Testis (tissue), 3 donors: ENCODE data around the gene ATP2C1. TPM values are rescaled to one million over a fixed set of nuclear protein-coding genes. Genes with fewer than 3 reads are reported as not detected.

Source experiments
- DNase-seq: peaks from one replicate; pipeline ENCODE4 v3.0.0-alpha.2; 2019
- H3K27ac ChIP-seq, 2 donors: fragments of 200-600 bp; sonication (generic); one replicate each; pipeline ENCODE4 v1.5.1; 2019
- H3K27me3 ChIP-seq: fragments of 200-600 bp; sonication (generic); one replicate; pipeline ENCODE4 v1.5.1; 2019
- H3K36me3 ChIP-seq: fragments of 200-600 bp; sonication (generic); one replicate; pipeline ENCODE4 v1.5.1; 2017; ENCODE audit warnings: low read depth; ENCODE audit errors: missing control alignments
- H3K4me1 ChIP-seq: fragments of 200-600 bp; sonication (generic); one replicate; pipeline ENCODE4 v1.5.1; 2019
- H3K4me3 ChIP-seq, 2 donors: fragments of 200-600 bp; sonication (generic); one replicate each; pipeline ENCODE4 v1.5.1; 2017 to 2019
- H3K9me3 ChIP-seq: fragments of 200-600 bp; sonication (generic); one replicate; pipeline ENCODE4 v1.5.1; 2017
- CTCF ChIP-seq, 3 experiments: fragments of 450-650 bp in 2 of 3; fragments of 200-600 bp in 1 of 3; sonication (generic) in 1 of 3; IDR thresholded peaks; one replicate each; pipeline ENCODE4 v1.5.1; 2016 to 2019; ENCODE audit warnings: antibody characterized with exemption in 3 of 3, mild to moderate bottlenecking in 2 of 3, moderate library complexity in 1 of 3
- POLR2A ChIP-seq: fragments of 450-650 bp; IDR thresholded peaks from one replicate; pipeline ENCODE4 v1.6.1; 2017; ENCODE audit warnings: antibody characterized with exemption, mild to moderate bottlenecking, moderate library complexity
- WGBS, 2 donors: methylation state at CpG; one replicate each; pipeline ENCODE4 v1.1.5; 2018; 5-methylcytosine and 5-hydroxymethylcytosine counted together
- intact Hi-C: fragments of 100-400 bp; cut with DNase I; formaldehyde crosslinking; loops from one replicate; pipeline ENCODE4 v1.15.1; 2023; ENCODE audit warnings: low total_unique reads
- polyA plus RNA-seq: library from polyadenylated mRNA; stranded (reverse); fragments of 350-450 nt; fragmentation: Illumina TruSeq; extraction: RNeasy Lipid Tissue Mini Kit (QIAGEN cat#74804); gene quantifications from one replicate; pipeline ENCODE4 v1.2.3, GENCODE V29; 2014; ENCODE audit warnings: low read depth, low replicate concordance; ENCODE audit not compliant: insufficient read depth
- total RNA-seq, 2 donors: library from RNA; depleted of rRNA; stranded (reverse); fragments of >200 nt; gene quantifications; one replicate each; pipeline ENCODE4 v1.2.3, GENCODE V29; 2016

Gene ATP2C1
- total and polyA plus RNA-seq, 3 donors from 2014 or later = 51.0 to 103 (median 88.0) TPM

- intact Hi-C loops = no loop called here
- H3K27me3 ChIP-seq = no peaks in the 10 kb centered on the region
- DNase-seq = no peak
- no peak overlapping the region for H3K27ac ChIP-seq
- H3K36me3 ChIP-seq = no peaks in the 10 kb centered on the region
- no peaks in the 10 kb centered on the region for H3K9me3 ChIP-seq
- H3K4me1 ChIP-seq = no peaks in the 10 kb centered on the region
- H3K4me3 ChIP-seq = no peak overlapping the region
- 78 to 80% methylated on average over 3 of the region's 3 CpGs for WGBS, 2 donors
- TF ChIP-seq POLR2A (no peak), CTCF (IDR thresholded peaks at IDR 0.05) (no peak)
These were observed 98.5 kb downstream of the ATP2C1 start for GRCh38 chr3:130992344-130992743.

DNA sequence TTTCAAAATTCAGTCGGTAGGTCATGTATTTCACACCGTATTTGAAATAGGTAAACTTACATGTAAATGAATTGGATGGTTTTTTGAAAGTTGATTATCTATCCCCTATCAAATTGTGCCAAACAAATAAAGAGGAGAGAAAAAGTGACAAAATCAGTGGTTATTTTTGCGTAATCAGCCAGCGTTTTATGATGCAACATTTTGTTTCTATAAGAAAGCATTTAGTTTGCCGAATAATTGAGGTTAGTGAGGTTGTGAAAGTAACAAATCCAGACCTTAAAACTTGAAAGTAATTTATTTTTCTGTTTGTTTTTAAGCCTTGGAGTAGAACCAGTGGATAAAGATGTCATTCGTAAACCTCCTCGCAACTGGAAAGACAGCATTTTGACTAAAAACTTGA, 103.4 kb downstream of the ATP2C1 start:
- TF ChIP-seq POLR2A (no peak), CTCF (IDR thresholded peaks at IDR 0.05) (no peak)
- Histone ChIP-seq H3K27ac (no peak overlapping the region), H3K4me3 (no peak overlapping the region), H3K36me3 (no peaks in the 10 kb centered on the region), H3K27me3 (no peaks in the 10 kb centered on the region), H3K9me3 (no peaks in the 10 kb centered on the region), H3K4me1 (no peaks in the 10 kb centered on the region)
- DNase-seq = no peak
- intact Hi-C loops = no loop called here
- WGBS, 2 donors = 92 to 93% methylated on average over 7 of the region's 7 CpGs

DNA sequence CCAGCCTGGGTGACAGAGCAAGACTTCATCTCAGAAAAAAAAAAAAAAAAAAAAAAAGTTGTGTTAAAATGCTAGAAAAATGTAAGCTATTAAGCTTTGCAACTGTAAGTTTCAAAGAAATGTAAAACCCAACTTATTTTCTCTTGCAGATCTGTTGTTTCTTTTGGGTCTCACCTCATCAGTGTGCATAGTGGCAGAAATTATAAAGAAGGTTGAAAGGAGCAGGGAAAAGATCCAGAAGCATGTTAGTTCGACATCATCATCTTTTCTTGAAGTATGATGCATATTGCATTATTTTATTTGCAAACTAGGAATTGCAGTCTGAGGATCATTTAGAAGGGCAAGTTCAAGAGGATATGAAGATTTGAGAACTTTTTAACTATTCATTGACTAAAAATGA, 107.2 kb downstream of the ATP2C1 start:
- WGBS, 2 donors = 92 to 97% methylated on average over 1 of the region's 1 CpG
- Histone ChIP-seq H3K27me3 (no peaks in the 10 kb centered on the region), H3K9me3 (no peaks in the 10 kb centered on the region), H3K4me1 (no peaks in the 10 kb centered on the region), H3K27ac (no peak overlapping the region), H3K4me3 (no peak overlapping the region), H3K36me3 (no peaks in the 10 kb centered on the region)
- DNase-seq = no peak
- TF ChIP-seq CTCF (IDR thresholded peaks at IDR 0.05) (no peak), POLR2A (no peak)
- intact Hi-C loops = no loop called here

GRCh38 chr3:131004603-131005002, 110.7 kb downstream of the ATP2C1 start:
- Histone ChIP-seq H3K4me1 (no peaks in the 10 kb centered on the region), H3K36me3 (no peaks in the 10 kb centered on the region), H3K9me3 (no peaks in the 10 kb centered on the region), H3K27ac (no peak overlapping the region), H3K27me3 (no peaks in the 10 kb centered on the region), H3K4me3 (no peak overlapping the region)
- TF ChIP-seq POLR2A (no peak), CTCF (IDR thresholded peaks at IDR 0.05) (no peak)
- WGBS, 2 donors = 93 to 98% methylated on average over 1 of the region's 1 CpG
- no peak for DNase-seq
- intact Hi-C loops = no loop called here

DNA sequence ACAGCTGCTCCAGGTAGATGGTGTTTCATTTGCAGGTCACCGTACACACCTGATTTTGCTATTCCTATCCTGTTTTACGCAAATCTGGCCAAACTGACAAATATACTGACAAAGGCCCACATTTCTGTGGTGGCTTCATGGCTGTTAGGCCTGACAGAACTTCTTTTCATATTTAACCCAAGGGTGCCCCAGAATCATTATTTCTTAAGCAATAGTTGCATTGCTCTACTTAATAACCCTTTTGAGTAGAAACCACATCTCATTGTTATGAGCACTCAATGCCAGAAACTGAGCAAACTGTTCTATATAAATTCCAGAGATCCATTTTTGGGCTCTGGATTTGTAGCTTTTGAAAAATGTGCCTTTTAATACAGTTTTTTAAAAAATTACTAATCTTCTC, 113.4 kb downstream of the ATP2C1 start:
- no peak for DNase-seq
- Histone ChIP-seq H3K4me3 (no peak overlapping the region), H3K4me1 (no peaks in the 10 kb centered on the region), H3K36me3 (no peaks in the 10 kb centered on the region), H3K9me3 (no peaks in the 10 kb centered on the region), H3K27me3 (no peaks in the 10 kb centered on the region), H3K27ac (no peak overlapping the region)
- intact Hi-C loops = no loop called here
- WGBS, 2 donors = 85 to 100% methylated on average over 2 of the region's 2 CpGs
- TF ChIP-seq CTCF (IDR thresholded peaks at IDR 0.05) (no peak), POLR2A (no peak)
